ENCODE measurements around the gene RNLS.
A peak's percentile ranks its signal among the peaks of the same experiment; 100 is the strongest.

RNLS gene

GRCh38 chr10:88431103-88431502 lies 152.0 kb downstream of the RNLS start:
- no peak for DNase-seq (ENCODE audit: low spot score)

- no peak for DNase-seq (ENCODE audit: low spot score)
Observed at GRCh38 chr10:88428976-88429375, 154.1 kb downstream of the RNLS start.

- no peak for DNase-seq (ENCODE audit: low spot score)
Observed at GRCh38 chr10:88428442-88428841, 154.7 kb downstream of the RNLS start.

GRCh38 chr10:88427024-88427423 lies 156.1 kb downstream of the RNLS start:
- DNase-seq (ENCODE audit: low spot score) = no peak

GRCh38 chr10:88424881-88425280 lies 158.2 kb downstream of the RNLS start:
- no peak for DNase-seq (ENCODE audit: low spot score)

- no peak for DNase-seq (ENCODE audit: low spot score)
Observed at GRCh38 chr10:88423732-88424131, 159.4 kb downstream of the RNLS start.

- no peak for DNase-seq (ENCODE audit: low spot score)
Observed at GRCh38 chr10:88421590-88421989, 161.5 kb downstream of the RNLS start.

- DNase-seq (ENCODE audit: low spot score) = no peak
Observed at GRCh38 chr10:88418871-88419270, 164.2 kb downstream of the RNLS start.

- no peak for DNase-seq (ENCODE audit: low spot score)
Observed at GRCh38 chr10:88417387-88418030, 165.6 kb downstream of the RNLS start.

- no peak for DNase-seq (ENCODE audit: low spot score)
Observed at GRCh38 chr10:88416801-88417200, 166.3 kb downstream of the RNLS start.

- no peak for DNase-seq (ENCODE audit: low spot score)
Observed at GRCh38 chr10:88415533-88416130, 167.5 kb downstream of the RNLS start.

GRCh38 chr10:88413412-88413811 lies 169.7 kb downstream of the RNLS start:
- no peak for DNase-seq (ENCODE audit: low spot score)

- no peak for DNase-seq (ENCODE audit: low spot score)
Observed at GRCh38 chr10:88411772-88412349, 171.3 kb downstream of the RNLS start.

- DNase-seq (ENCODE audit: low spot score) = no peak
Observed at GRCh38 chr10:88409824-88410223, 173.3 kb downstream of the RNLS start.

GRCh38 chr10:88409236-88409635 lies 173.9 kb downstream of the RNLS start:
- DNase-seq (ENCODE audit: low spot score) = no peak

GRCh38 chr10:88408096-88408495 lies 175.0 kb downstream of the RNLS start:
- DNase-seq (ENCODE audit: low spot score) = no peak

- no peak for DNase-seq (ENCODE audit: low spot score)
Observed at GRCh38 chr10:88404133-88404532, 179.0 kb downstream of the RNLS start.

GRCh38 chr10:88401671-88402347 lies 181.3 kb downstream of the RNLS start:
- no peak for DNase-seq (ENCODE audit: low spot score)

GRCh38 chr10:88399240-88399639 lies 183.9 kb downstream of the RNLS start:
- no peak for DNase-seq (ENCODE audit: low spot score)

- DNase-seq (ENCODE audit: low spot score) = no peak
Observed at GRCh38 chr10:88395677-88396076, 187.4 kb downstream of the RNLS start.

GRCh38 chr10:88392222-88392621 lies 190.9 kb downstream of the RNLS start:
- DNase-seq (ENCODE audit: low spot score) = no peak

GRCh38 chr10:88390041-88390440 lies 193.1 kb downstream of the RNLS start:
- no peak for DNase-seq (ENCODE audit: low spot score)

GRCh38 chr10:88389456-88389855 lies 193.7 kb downstream of the RNLS start:
- peak; percentile 47 for DNase-seq (ENCODE audit: low spot score)

All from SK-N-DZ (cell line).